Progenitor cell of endocrine pancreas (in vitro differentiated cells): ENCODE results near the gene SDK2. TPM values are rescaled to one million over a fixed set of nuclear protein-coding genes. Genes with fewer than 3 reads are reported as not detected.

Source experiments
- DNase-seq: peaks from one replicate; pipeline ENCODE4 v3.0.0; 2021; ENCODE audit warnings: low spot score; ENCODE audit not compliant: unreplicated experiment
- H3K27ac Mint-ChIP-seq: 2 replicates; pipeline ENCODE4 v1.8.0; 2021; ENCODE audit warnings: mild to moderate bottlenecking, moderate library complexity, mixed read lengths
- H3K27me3 Mint-ChIP-seq: 2 replicates; pipeline ENCODE4 v1.8.0; 2021; ENCODE audit warnings: mixed read lengths
- H3K36me3 Mint-ChIP-seq: 2 replicates; pipeline ENCODE4 v1.8.0; 2022; ENCODE audit warnings: mixed read lengths; ENCODE audit not compliant: insufficient read depth
- H3K4me1 Mint-ChIP-seq: 2 replicates; pipeline ENCODE4 v1.8.0; 2021; ENCODE audit warnings: low read depth, mixed read lengths
- H3K4me3 Mint-ChIP-seq: 2 replicates; pipeline ENCODE4 v1.8.0; 2021; ENCODE audit warnings: low read depth, mild to moderate bottlenecking, moderate library complexity, mixed read lengths
- H3K9me3 Mint-ChIP-seq: 2 replicates; pipeline ENCODE4 v1.8.0; 2021; ENCODE audit warnings: low read depth, mixed read lengths
- total RNA-seq: library from RNA; stranded (reverse); gene quantifications from 2 replicates; pipeline ENCODE4 v1.2.1, GENCODE V29; 2021
- TF ChIP-seq, protein P1 (sequence below): fragments of 200-600 bp; sonication (generic); IDR thresholded peaks from one replicate; pipeline ENCODE4 v1.5.0; 2021; ENCODE audit warnings: antibody characterized with exemption, mild to moderate bottlenecking; ENCODE audit not compliant: unreplicated experiment

Gene SDK2
- total RNA-seq, 1 donor from 2014 or later: 6.7 TPM

DNA sequence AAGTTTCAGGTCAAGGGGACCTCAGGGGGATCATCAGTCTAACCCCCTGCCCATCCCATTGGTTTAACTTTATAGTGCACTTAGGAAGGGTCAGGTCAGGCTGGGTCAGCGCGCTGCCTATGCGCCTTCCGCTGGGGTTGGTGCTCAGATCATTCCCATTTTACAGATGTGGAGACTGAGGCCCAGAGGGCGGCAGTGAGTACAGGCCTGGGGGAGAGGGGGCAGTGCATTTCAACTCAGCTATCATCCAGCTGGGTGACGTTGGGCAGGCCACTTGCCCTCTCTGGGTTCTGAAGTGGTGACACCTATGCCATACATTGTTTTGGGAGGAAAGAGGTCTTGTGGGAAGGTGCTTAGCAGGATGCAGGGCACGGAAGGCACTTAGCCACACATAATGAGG lies 204.6 kb downstream of the SDK2 start:
- DNase-seq: no peak
- Mint-ChIP-seq H3K27me3 (peaks cover 10% of the 10 kb centered on the region), H3K9me3 (no peaks in the 10 kb centered on the region), H3K4me1 (no peaks in the 10 kb centered on the region), H3K36me3 (no peaks in the 10 kb centered on the region), H3K4me3 (no peak overlapping the region), H3K27ac (no peak overlapping the region)
- TF ChIP-seq, protein P1, sequence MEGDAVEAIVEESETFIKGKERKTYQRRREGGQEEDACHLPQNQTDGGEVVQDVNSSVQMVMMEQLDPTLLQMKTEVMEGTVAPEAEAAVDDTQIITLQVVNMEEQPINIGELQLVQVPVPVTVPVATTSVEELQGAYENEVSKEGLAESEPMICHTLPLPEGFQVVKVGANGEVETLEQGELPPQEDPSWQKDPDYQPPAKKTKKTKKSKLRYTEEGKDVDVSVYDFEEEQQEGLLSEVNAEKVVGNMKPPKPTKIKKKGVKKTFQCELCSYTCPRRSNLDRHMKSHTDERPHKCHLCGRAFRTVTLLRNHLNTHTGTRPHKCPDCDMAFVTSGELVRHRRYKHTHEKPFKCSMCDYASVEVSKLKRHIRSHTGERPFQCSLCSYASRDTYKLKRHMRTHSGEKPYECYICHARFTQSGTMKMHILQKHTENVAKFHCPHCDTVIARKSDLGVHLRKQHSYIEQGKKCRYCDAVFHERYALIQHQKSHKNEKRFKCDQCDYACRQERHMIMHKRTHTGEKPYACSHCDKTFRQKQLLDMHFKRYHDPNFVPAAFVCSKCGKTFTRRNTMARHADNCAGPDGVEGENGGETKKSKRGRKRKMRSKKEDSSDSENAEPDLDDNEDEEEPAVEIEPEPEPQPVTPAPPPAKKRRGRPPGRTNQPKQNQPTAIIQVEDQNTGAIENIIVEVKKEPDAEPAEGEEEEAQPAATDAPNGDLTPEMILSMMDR: no peak

DNA sequence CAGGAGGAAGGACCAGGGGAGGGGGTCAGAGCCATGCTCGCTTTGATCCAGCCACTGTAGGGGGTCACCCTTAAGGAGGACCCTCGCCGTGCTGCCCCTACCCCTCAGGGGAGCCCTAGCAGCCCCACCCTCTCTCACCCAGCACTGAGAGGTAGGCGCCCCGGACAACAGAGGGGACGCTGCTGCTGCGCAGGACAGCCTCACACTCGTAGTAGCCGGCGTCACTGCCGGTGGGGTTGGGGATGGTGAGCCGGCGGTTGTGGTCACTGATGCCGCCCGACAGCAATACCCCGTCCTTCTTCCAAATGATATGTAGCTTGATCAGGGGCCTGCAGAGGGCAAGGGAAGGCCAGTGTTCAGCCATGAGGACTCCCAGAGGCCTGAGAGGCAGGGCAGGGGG lies 206.4 kb downstream of the SDK2 start:
- Mint-ChIP-seq H3K4me1 (no peaks in the 10 kb centered on the region), H3K36me3 (no peaks in the 10 kb centered on the region), H3K27me3 (peaks cover 10% of the 10 kb centered on the region), H3K9me3 (no peaks in the 10 kb centered on the region), H3K27ac (no peak overlapping the region), H3K4me3 (no peak overlapping the region)
- TF ChIP-seq, protein P1: no peak
- no peak for DNase-seq

DNA sequence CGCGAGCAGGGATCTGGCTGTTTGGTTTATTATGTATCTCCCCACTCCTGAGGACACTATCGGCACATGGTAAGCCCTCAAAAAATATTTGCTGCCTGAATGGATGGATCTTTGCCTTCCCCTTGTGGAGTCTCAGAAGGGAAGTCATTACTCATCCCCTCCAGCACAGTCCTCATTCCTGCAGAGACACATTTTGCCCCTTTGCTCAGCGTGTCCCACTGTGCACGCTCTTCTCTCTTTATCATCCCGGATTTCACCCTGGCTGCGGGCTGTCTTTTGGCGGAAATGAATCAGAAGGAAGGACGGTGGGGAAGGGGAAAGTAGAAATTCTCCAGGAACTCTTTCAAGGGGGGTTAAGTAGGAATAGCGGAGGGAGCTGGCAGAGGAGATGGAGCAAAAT lies 207.3 kb downstream of the SDK2 start:
- Mint-ChIP-seq H3K27ac (no peak overlapping the region), H3K4me3 (no peak overlapping the region), H3K4me1 (no peaks in the 10 kb centered on the region), H3K36me3 (no peaks in the 10 kb centered on the region), H3K27me3 (peaks cover 10% of the 10 kb centered on the region), H3K9me3 (no peaks in the 10 kb centered on the region)
- TF ChIP-seq, protein P1: no peak
- DNase-seq: no peak

DNA sequence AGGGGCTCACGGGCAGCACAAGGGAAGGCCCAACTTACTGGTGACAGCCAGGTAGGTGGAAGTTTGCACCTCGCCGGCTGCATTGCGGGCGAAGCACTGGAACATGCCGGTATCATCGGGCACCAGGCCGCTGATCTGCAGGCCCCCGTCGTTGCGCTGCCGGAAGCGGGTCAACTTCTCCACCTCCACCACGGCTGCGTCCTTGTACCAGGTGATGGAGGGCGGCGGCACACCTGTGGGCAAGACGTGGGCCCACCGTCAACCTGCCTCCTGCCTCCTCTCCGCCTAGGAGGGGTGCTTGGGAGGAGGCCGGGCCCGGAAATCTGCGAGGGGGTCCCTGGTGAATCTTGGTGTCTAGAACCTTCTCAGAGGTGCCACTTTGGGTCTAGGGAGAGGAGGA lies 208.8 kb downstream of the SDK2 start:
- H3K27ac Mint-ChIP-seq: no peak overlapping the region
- peaks cover 10% of the 10 kb centered on the region for H3K27me3 Mint-ChIP-seq
- H3K4me3 Mint-ChIP-seq: no peak overlapping the region
- H3K9me3 Mint-ChIP-seq: no peaks in the 10 kb centered on the region
- peaks cover under 1% of the 10 kb centered on the region for H3K4me1 Mint-ChIP-seq
- DNase-seq: no peak
- TF ChIP-seq, protein P1: no peak
- H3K36me3 Mint-ChIP-seq: no peaks in the 10 kb centered on the region

DNA sequence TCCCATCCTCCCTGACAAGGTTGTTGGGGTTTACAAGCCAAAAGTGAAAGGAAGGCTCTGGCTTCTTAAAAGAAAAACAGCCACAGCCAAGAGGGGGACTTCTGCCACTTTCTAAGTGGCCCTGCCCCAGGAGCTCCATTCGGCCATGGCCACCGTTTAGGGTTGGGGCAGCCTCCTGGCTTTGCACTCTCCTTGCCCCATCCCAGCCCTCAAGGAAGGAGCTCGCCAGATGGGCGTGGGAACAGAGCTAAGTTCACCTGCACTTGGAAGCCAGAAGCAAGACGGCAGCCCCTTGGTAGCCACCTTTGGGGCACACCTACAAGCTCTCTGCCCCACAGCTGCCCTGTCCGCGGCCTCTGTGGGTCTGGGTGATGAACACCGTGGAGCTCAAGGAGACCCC lies 210.1 kb downstream of the SDK2 start:
- Mint-ChIP-seq H3K27me3 (peaks cover 10% of the 10 kb centered on the region), H3K4me3 (no peak overlapping the region), H3K4me1 (peaks cover 8% of the 10 kb centered on the region), H3K36me3 (no peaks in the 10 kb centered on the region), H3K27ac (no peak overlapping the region), H3K9me3 (no peaks in the 10 kb centered on the region)
- TF ChIP-seq, protein P1: no peak
- no peak for DNase-seq
